ENCODE data around the gene AOX1. TPM values are rescaled to one million over a fixed set of nuclear protein-coding genes. Genes with fewer than 3 reads are reported as not detected.
A peak's percentile ranks its signal among the peaks of the same experiment; 100 is the strongest.
"Not testable (repeated sequence)": the region's sequence is repeated elsewhere in the genome, so short reads cannot be mapped to it uniquely, and the experiment has no call there.

AOX1 gene
- total and polyA plus RNA-seq, 7 donors = 1.6 to 65.5 (median 27.0) TPM

GRCh38 chr2:200608341-200609027 lies 22.7 kb downstream of the AOX1 start:
- Histone ChIP-seq H3K27me3 (no peaks in the 10 kb centered on the region), H3K4me1 (no peaks in the 10 kb centered on the region), H3K36me3 (peaks cover 0 to 21% (median 0%) of the 10 kb centered on the region in 4 donors), H3K4me3 (no peak overlapping the region), H3K9me3 (no peaks in the 10 kb centered on the region), H3K27ac (peak overlapping the region in 1 of 4 donors; percentile 12)
- DNase-seq = no peak
- TF ChIP-seq, protein P1, sequence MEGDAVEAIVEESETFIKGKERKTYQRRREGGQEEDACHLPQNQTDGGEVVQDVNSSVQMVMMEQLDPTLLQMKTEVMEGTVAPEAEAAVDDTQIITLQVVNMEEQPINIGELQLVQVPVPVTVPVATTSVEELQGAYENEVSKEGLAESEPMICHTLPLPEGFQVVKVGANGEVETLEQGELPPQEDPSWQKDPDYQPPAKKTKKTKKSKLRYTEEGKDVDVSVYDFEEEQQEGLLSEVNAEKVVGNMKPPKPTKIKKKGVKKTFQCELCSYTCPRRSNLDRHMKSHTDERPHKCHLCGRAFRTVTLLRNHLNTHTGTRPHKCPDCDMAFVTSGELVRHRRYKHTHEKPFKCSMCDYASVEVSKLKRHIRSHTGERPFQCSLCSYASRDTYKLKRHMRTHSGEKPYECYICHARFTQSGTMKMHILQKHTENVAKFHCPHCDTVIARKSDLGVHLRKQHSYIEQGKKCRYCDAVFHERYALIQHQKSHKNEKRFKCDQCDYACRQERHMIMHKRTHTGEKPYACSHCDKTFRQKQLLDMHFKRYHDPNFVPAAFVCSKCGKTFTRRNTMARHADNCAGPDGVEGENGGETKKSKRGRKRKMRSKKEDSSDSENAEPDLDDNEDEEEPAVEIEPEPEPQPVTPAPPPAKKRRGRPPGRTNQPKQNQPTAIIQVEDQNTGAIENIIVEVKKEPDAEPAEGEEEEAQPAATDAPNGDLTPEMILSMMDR (IDR thresholded peaks at IDR 0.05) = no peak
- TF ChIP-seq POLR2AphosphoS5 (IDR thresholded peaks at IDR 0.05) = no peak
- no peak for TF ChIP-seq EP300 (IDR thresholded peaks at IDR 0.05)
- TF ChIP-seq POLR2A (IDR thresholded peaks at IDR 0.05) = no peak
- WGBS, 2 donors = 58 to 73% methylated on average over 3 of the region's 3 CpGs
- intact Hi-C loops (cut with DNase I) = no loop called here

GRCh38 chr2:200609028-200609614 lies 23.3 kb downstream of the AOX1 start:
- TF ChIP-seq, protein P1 (IDR thresholded peaks at IDR 0.05) = no peak
- TF ChIP-seq POLR2AphosphoS5 (IDR thresholded peaks at IDR 0.05) = peak in 1 of 4 donors; percentile 14
- intact Hi-C loops (cut with DNase I) = no loop called here
- Histone ChIP-seq H3K27me3 (no peaks in the 10 kb centered on the region), H3K4me3 (no peak overlapping the region), H3K9me3 (no peaks in the 10 kb centered on the region), H3K36me3 (peaks cover 0 to 21% (median 0%) of the 10 kb centered on the region in 4 donors), H3K4me1 (no peaks in the 10 kb centered on the region), H3K27ac (peak overlapping the region in 1 of 4 donors; percentile 12)
- DNase-seq = peak; percentile 83

GRCh38 chr2:200610217-200610616 lies 24.4 kb downstream of the AOX1 start:
- H3K4me3 ChIP-seq; H3K27me3 ChIP-seq; H3K4me1 ChIP-seq; H3K27ac ChIP-seq; DNase-seq; intact Hi-C loops (cut with DNase I); H3K9me3 ChIP-seq: not testable (repeated sequence)
- 84 to 89% methylated on average over 3 of the region's 3 CpGs for WGBS, 2 donors
- peaks cover 0 to 21% (median 0%) of the 10 kb centered on the region in 4 donors for H3K36me3 ChIP-seq

- no peak for TF ChIP-seq POLR2AphosphoS5 (IDR thresholded peaks at IDR 0.05)
- no peak for TF ChIP-seq POLR2A (IDR thresholded peaks at IDR 0.05)
- no peak for DNase-seq
- Histone ChIP-seq H3K27ac (no peak overlapping the region), H3K9me3 (no peaks in the 10 kb centered on the region), H3K4me3 (no peak overlapping the region), H3K27me3 (no peaks in the 10 kb centered on the region), H3K4me1 (no peaks in the 10 kb centered on the region), H3K36me3 (peaks cover 0 to 9% (median 0%) of the 10 kb centered on the region in 4 donors)
- 91 to 96% methylated on average over 4 of the region's 4 CpGs for WGBS, 2 donors
- intact Hi-C loops (cut with DNase I) = no loop called here
Observed at GRCh38 chr2:200613692-200614091, 27.9 kb downstream of the AOX1 start.

- H3K27me3 ChIP-seq = no peaks in the 10 kb centered on the region
- H3K36me3 ChIP-seq = peaks cover 0 to 9% (median 0%) of the 10 kb centered on the region in 4 donors
- no peak for DNase-seq
- no peak for TF ChIP-seq EP300 (IDR thresholded peaks at IDR 0.05)
- TF ChIP-seq POLR2AphosphoS5 (IDR thresholded peaks at IDR 0.05) = no peak
- no peak for TF ChIP-seq POLR2A (IDR thresholded peaks at IDR 0.05)
- TF ChIP-seq, protein P1 (IDR thresholded peaks at IDR 0.05) = no peak
- H3K9me3 ChIP-seq = no peaks in the 10 kb centered on the region
- WGBS, 2 donors = 87 to 88% methylated on average over 2 of the region's 2 CpGs
- no peaks in the 10 kb centered on the region for H3K4me1 ChIP-seq
- no peak overlapping the region for H3K27ac ChIP-seq
- no peak overlapping the region for H3K4me3 ChIP-seq
- intact Hi-C loops (cut with DNase I) = no loop called here
Observed at GRCh38 chr2:200614249-200614648, 28.4 kb downstream of the AOX1 start.

All from sigmoid colon (tissue), 7 donors.